GM11168 (cell line): ENCODE data around the gene SAMHD1.
"Not testable (repeated sequence)": the region's sequence is repeated elsewhere in the genome, so short reads cannot be mapped to it uniquely, and the experiment has no call there.

Source experiments
- in situ Hi-C: fragments of 300-500 bp; cut with MboI; formaldehyde crosslinking; loops from one replicate; pipeline ENCODE4 v1.12.0; 2022; ENCODE audit warnings: low sequenced_read_pairs; ENCODE audit not compliant: unreplicated experiment

Gene SAMHD1

DNA sequence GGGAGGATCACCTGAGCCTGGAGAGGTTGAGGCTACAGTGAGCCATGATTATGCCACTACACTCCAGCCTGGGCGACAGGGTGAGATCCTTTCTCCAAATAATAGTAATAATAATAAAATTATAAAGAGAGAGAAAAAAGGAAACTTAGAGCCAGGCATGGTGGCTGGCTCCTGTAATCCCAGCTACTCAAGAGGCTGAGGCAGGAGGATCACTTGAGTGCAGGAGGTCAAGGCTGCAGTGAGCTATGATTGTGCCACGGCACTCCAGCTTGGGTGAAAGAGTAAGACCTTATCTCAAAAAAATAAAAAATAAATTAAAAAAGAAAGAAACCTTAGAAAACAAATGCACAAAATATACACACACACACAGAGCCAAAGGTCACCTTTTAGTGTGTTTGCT lies 5.2 kb upstream of the SAMHD1 start:
- in situ Hi-C loops = no loop called here

DNA sequence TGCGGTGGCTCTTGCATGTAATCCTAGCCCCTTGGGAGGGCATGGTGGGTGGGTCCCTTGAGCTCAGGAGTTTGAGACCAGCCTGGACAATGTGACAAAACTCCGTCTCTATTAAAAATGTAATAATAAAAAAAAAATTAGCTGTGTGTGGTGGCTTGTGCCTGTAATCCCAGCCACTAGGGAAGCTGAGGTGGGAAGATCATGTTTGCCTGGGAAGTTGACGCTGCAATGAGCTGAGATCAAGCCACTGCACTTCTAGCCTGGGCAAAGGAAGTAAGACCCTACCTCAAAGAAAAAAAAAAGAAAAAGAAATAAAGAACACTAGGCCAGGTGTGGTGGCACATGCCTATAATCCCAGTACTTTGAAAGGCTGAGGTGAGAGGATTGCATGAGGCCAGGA lies 4.5 kb upstream of the SAMHD1 start:
- in situ Hi-C loops = no loop called here

DNA sequence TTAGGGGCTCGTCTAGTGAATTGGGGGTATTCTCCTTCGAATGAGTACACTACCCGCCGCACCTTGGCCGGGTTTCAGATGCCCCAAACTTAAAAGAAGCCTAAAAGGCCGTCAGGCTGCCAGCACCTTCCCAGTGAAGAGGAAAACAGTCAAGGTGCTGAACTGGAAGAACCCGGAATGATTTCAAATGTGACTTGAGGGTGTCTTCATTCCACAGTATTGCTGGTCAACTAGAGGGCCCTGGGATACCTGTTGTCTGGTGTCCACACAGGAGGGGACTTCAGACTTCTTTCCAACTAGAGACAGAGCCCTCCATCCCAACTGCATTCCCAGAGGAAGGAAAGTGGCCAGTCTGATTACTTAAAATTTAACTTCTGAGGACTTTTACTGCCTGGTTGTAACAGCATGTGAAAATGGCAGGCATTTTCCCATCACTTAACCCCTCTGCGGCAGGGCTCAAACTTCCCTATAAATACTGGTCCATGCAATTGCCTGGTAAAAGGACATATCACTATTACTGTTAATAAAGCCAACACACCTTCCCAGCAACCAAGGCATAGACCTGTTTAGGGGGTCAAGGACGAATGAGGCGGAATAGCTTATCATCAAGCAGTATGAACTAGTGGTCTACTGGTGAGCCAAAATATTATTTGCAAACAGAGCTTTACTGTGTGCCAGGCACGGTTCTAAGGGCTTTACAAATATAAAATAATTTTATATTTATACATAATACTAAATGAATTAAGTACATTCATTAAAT lies 651 bp upstream of the SAMHD1 start:
- in situ Hi-C loops = no loop called here

DNA sequence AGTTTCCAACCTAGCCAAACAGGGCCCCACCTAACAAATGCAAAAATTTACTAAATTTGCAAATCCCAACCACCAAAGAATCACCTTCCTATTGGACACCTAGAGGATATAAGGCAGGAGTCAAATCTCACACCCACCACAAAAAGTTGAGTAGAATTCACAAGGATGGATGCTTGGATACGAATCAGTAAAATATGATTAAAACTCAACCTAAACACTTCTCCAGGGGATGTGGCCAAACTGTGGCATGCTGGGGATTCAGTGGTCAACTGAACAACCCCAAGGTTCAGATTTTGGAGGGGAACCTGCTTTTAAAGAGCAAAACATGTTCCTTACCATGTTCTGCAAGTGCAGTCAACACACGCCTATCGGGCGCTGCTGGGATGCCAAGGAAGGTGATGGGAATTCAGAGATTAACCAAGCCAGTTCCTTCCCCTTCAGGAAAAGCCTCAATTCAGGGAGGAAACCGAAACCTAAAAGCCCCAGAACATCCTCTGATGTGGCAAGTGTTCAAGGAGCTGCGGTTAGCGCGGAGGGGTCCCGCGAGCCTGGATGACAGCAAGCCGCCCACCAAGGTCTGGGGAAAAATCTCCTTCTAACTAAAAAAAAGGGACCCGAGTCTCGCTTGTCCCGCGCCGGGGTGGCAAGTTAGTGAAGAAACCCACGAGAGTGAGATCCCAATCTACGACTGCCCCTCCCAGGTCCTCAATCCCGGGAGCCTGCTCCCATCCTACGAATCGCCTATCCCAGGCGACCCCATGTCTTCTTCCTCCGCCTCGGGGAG lies 902 bp downstream of the SAMHD1 start:
- in situ Hi-C loops = no loop called here

DNA sequence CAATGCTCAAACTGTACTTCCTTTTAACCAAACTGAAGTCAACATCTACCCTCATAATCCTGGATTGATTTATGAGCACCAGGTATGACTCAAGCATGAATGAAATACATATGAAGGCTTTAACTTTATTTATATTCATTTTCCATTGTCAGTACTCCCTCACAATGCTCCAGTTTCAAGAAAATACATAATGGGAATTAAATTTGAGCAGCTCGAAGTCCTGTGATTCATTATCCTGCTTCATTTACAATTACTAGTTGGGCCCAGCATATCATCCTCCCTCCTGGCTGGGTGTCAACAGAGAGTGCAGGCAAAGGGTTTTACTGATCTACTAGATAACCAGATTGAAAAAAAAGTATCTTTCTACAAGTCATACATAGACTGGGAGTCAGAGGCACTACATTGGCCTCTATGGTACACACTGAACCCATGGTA lies 10.1 kb downstream of the SAMHD1 start:
- in situ Hi-C loops = no loop called here

DNA sequence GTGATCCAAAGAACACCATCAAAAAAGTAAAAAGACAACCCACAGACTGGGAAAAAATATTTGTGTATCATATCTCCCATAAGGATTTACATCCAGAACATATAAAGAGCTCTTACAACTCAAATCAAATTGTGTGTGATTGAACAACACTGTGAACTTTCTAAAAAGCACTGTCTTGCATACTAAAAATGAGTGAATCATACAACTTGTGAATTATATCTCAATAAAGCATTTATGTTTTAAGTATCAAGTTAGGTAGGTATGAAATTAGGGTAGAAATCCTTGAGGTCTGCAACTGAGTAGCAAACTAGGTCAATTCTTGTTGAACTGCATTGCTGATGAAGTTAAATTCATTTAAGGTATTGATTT lies 14.1 kb downstream of the SAMHD1 start:
- in situ Hi-C loops = no loop called here

DNA sequence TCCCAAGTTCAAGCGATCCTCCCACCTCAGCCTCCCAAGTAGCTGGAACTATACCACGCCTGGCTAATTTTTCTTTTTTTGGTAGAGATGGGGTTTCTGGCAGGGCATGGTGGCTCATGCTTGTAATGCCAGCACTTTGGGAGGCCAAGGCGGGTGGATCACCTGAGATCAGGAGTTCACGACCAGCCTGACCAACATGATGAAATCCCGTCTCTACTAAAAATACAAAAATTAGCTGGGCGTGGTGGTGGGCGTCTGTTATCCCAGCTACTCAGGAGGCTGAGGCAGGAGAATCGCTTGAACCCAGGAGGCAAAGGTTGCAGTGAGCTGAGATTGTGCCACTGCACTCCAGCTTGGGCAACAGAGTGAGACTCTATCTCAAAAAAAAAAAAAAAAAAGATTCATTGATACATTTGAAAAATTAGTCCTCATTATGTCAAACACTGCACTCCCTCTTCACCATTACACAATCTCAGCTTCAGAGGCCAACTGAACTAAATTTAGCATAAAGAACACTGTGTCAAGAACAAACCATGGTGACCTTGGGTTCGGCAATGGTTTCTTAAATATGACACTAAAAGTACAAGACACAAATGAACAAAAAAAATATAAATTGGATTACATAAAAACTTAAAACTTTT lies 14.6 kb downstream of the SAMHD1 start:
- in situ Hi-C loops = not testable (repeated sequence)

DNA sequence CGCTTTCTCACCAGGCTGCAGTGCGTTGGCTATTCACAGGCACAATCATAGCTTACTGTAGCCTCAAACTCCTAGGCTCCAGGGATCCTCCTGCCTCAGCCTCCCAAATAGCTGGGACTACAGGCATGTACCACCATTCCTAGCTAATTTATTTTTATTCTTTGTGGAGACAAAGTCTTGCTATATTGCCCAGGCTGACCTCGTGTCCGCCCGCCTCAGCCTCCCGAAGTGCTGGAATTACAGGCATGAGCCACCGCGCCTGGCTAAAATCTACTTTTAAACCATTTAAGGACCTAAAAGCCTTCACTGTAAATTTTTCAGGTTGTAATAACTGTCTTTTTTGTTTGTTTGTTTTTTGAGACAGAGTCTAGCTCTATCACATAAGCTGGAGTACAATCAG lies 15.2 kb downstream of the SAMHD1 start:
- in situ Hi-C loops = no loop called here

DNA sequence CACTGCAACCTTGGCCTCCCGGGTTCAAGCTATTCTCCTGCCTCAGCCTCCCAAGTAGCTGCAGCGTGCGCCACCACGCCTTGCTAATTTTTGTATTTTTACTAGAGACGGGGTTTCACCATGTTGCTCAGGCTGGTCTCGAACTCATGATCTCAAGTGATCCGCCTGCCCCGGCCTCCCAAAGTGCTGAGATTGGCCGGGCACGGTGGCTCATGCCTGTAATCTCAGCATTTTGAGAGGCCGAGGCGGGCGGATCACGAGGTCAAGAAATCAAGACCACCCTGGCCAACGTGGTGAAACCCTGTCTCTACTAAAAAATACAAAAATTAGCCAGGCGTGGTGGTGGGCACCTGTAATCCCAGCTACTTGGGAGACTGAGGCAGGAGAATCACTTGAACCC lies 17.9 kb downstream of the SAMHD1 start:
- in situ Hi-C loops = not testable (repeated sequence)

DNA sequence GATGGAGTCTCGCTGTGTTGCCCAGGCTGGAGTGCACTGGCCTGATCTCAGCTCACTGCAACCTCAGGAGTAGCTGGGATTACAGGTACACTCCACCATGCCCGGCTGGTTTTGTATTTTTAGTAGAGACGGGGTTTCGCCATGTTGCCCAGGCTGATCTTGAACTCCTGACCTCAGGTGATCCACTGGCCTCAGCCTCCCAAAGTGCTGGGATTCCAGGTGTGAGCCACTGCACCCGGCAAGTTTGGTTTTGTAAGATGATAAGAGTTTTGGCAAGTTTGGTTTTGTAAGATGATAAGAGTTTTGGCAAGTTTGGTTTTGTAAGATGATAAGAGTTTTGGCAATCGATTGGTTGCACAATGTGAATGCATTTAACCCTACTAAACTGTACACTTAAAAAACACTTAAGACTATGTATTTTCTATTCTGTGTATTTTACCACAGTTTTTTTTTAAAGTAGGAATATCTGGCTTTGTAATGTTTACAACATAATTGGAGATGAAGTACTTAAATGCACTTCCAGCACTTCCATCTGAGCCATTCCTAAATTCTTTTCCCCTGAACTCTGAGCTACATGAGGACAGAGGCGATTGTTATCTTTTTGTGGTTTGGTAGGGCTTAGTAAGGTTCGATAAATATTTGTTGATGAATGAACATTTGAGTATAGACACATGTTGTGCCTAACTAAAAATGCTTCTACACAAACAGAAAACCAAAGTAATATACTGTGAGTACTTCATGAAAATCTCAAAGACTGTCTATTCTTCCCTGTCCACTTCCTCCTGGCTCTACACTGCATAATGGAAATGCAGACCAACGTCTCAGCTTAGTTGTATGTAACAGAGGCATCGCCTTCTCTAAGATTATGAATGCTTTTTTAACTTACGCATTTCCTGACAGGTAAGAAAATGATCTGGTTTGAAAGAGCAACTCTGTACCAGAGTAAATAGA lies 18.8 kb downstream of the SAMHD1 start:
- in situ Hi-C loops = no loop called here

DNA sequence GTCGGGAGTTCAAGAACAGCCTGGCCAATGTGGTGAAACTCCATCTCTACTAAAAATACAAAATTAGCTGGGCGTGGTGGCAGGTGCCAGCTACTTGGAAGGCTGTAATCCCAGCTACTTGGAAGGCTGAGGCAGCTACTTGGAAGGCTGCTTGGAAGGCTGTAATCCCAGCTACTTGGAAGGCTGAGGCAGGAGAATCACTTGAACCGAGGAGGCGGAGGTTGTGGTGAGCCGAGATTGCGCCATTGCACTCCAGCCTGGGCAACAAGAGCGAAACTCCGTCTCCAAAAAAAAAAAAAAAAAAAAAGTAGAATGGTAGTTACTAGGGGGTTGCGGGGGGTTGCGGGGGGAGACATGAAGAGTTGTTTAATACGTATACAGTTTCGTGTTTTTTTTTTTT lies 19.4 kb downstream of the SAMHD1 start:
- in situ Hi-C loops = not testable (repeated sequence)

DNA sequence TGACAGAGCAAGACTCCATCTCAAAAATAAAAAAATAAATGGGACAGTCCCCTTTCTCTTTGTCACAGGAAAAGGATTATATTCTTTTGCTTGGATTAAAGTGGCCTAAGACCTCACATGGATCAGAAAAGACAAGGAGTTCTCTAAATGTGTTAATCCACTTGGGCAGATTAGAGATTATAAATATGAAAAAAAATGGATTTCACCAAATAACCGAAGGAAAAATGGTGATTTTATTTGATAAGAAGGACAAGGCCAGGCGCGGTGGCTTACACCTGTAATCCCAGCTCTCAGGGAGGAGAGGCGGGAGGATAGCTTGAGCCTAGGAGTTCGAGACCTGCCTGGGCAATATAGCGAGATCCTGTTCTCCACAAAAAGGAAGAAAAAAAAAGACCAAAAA lies 21.8 kb downstream of the SAMHD1 start:
- in situ Hi-C loops = no loop called here

DNA sequence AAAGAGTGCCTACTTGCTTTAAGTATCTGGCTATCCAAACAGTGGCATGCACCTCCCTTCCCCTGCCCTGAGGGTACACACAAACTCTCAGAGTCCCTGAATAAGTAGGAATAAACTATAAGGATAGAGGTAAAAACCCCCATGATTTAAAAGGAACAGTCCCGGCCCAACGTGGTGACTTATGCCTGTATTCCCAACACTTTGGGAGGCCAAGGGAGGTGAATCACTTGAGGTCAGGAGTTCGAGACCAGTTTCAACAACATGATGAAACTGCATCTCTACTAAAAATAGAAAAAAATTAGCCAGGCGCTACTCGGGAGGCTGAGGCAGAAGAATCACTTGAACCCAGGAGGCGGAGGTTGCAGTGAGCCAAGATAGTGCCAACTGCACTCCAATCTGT lies 22.2 kb downstream of the SAMHD1 start:
- in situ Hi-C loops = no loop called here

DNA sequence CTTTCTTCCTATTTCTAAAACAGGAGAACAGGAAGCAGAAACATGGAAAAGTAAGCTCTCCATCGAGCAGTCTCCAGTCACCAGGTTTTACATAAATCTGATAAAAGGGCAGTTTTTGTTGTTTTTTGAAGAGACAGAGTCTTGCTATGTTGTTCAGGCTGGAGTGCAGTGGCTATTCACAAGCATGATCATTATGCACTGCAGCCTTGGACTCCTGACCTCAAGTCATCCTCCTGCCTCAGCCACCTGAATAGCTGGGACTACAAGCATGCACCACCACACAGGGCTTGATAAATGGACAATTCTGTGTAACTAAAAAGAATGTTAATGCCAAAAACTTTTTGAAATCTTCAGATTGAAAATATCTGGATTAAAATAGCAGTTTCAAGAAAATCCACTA lies 23.8 kb downstream of the SAMHD1 start:
- in situ Hi-C loops = no loop called here

DNA sequence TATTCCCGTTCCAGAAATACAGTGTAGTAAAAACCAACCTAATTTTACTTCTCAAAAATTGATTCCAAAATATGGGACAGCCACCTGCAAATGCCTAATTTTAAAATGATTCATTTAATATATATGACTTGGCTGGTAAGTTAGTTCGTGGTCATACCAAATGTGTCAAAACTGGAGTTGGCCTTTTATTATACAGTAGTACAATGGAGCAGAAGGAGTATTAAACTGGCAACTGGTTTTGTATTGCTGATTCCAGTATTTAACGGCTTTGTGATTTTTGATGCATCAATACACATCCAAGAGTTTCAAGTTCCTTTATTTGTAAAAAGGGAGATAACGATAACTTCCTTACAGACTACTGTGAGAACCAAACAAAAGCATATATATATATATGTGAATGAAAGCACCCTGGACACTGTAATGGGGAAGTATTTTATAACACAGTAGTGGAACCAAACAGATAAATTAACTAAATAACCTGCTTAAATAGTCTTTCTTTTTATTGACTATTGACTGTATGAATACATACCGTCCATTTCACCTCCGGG lies 24.8 kb downstream of the SAMHD1 start:
- in situ Hi-C loops = no loop called here

DNA sequence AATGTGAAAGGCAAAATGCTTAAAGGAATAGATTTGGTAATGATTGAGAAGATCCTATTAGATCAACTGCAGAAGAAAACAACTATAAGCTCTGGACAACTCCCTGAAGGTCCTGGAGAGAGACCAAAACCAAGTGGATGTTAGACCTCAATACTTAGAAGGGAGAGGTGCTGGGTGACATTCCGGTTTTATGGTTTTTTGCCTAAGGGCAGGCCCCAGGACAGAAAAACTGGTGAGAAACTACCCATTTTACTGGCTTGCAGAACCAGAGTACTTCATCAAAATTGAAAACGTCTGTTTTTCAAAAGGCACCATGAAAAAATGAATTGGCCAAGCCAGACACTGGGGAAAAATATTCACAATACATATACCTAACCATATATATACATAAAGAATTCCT lies 26.3 kb downstream of the SAMHD1 start:
- in situ Hi-C loops = no loop called here

DNA sequence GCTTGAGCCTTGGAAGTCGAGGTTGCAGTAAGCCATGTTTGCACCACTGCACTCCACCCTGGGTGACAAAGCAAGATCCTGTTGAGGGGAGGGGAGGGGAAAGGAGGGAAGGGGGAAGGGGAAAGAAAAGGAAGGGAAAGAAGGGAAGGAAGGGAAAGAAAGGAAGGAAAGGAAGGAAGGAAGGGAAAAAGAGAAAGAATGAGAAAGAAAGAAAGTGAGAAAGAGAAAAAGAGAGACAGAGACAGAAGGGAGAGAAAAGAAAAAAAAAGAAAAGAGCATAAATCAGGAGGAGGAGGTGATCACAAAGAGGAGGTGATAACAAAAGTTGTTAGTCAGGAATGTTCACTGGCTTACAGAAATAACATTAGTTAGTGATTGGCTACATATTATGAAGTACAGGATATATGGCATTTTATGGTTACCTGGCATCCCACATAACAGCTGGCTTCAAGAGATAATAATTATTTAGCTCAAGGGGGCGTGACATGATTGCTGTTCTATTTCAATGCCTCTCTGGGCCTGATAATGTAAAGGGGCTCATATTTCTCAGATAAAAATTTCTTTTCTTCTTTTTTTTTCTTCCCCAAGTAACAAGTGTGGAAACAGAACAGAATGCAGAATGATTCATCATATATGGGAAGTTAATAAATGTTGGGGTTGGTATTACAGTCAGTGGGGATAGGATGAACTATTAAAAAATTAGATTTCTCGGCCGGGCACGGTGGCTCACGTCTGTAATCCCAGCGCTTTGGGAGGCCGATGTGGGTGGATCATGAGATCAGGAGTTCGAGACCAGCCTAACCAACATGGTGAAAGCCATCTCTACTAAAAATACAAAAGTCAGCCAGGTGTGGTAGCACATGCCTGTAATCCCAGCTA lies 27.1 kb downstream of the SAMHD1 start:
- in situ Hi-C loops = no loop called here

DNA sequence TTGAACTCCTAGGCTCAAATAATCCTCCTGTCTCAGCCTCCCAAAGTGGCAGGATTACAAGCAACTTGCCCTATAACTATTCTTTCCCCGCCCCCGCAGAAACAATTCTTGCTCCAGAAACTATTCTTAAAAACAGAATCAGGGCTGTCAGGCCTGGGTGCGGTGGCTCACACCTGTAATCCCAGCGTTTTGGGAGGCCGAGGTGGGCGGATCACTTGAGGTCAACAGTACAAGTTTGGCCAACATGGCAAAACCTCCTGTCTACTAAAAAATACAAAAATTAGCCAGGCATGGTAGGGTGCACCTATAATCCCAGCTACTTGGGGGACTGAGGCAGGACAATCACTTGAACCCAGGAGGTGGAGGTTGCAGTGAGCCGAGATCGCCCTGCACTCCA lies 31.2 kb downstream of the SAMHD1 start:
- in situ Hi-C loops = no loop called here

DNA sequence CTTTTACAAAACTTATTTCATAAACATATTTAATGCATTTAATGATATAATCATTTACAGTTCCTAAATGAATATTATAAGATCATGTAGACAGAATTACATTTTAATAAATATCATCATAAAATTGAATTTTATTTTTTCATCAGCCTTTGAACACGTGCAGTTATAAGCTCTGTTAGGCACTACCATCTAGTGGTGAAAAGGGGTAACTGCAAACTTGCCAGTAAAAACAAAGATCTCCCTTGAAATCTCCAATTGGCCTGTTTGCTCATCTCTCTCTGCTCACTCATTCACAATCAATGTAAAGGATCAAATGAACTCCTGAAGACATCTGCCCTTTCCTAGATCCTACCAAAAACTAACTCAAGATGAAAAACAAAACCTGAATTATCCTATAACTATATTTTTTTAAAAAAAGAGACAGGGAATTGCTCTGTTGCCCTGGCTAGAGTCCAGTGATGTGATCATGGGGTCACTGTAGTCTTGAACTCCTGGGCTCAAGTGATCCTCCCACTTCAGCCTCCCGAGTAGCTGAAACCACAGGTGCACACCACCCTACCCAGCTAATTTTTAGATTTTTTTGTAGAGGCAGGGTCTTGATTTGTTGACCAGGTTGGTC lies 31.7 kb downstream of the SAMHD1 start:
- in situ Hi-C loops = no loop called here
